Measurements from ENCODE around the gene RPS6KC1.

GRCh38 chr1:213211201-213211600 lies 160.2 kb downstream of the RPS6KC1 start:
- TF ChIP-seq CTCF (conservative IDR thresholded peaks at IDR 0.05), result no peak
- no peak for TF ChIP-seq EZH2 (IDR thresholded peaks at IDR 0.05; ENCODE audit: low read depth)

Measured in PC-9 (cell line).